Activated CD4-positive, CD25-positive, alpha-beta regulatory T cell treated with anti-CD3 and anti-CD28 coated beads, Interleukin-2, amount 50 U/mL, for 16 hours (primary cell): ENCODE measurements around the gene MANBA.
A peak's percentile ranks its signal among the peaks of the same experiment; 100 is the strongest.

Source experiments
- DNase-seq: peaks from one replicate; pipeline ENCODE4 v3.0.0-alpha.2; 2020; ENCODE audit warnings: low read depth, low spot score

Gene MANBA

GRCh38 chr4:102760645-102761295, at the start of gene MANBA:
Gene MANBA (minus strand): TSS chr4:102760968. CDS start chr4:102760894, 74 bp downstream.
- DNase-seq, result peak; percentile 63

- DNase-seq, result no peak
These were observed 48.9 kb upstream of the MANBA start for GRCh38 chr4:102809691-102810090.

- DNase-seq, result no peak
These were observed 48.4 kb upstream of the MANBA start for GRCh38 chr4:102809190-102809589.

GRCh38 chr4:102808009-102808408, 47.2 kb upstream of the MANBA start:
- no peak for DNase-seq

GRCh38 chr4:102807345-102807744, 46.6 kb upstream of the MANBA start:
- no peak for DNase-seq

- no peak for DNase-seq
These were observed 39.0 kb upstream of the MANBA start for GRCh38 chr4:102799816-102800215.

- DNase-seq, result no peak
These were observed 34.2 kb upstream of the MANBA start for GRCh38 chr4:102794999-102795398.

- no peak for DNase-seq
These were observed 31.7 kb upstream of the MANBA start for GRCh38 chr4:102792361-102792936.

- no peak for DNase-seq
These were observed 30.6 kb upstream of the MANBA start for GRCh38 chr4:102791318-102791835.

- no peak for DNase-seq
These were observed 28.5 kb upstream of the MANBA start for GRCh38 chr4:102789317-102789717.

GRCh38 chr4:102787944-102788343, 27.2 kb upstream of the MANBA start:
- no peak for DNase-seq

- no peak for DNase-seq
These were observed 26.5 kb upstream of the MANBA start for GRCh38 chr4:102787096-102787881.

GRCh38 chr4:102786279-102786678, 25.5 kb upstream of the MANBA start:
- no peak for DNase-seq

GRCh38 chr4:102783006-102783405, 22.2 kb upstream of the MANBA start:
- DNase-seq, result no peak

GRCh38 chr4:102781570-102781969, 20.8 kb upstream of the MANBA start:
- DNase-seq, result no peak

- no peak for DNase-seq
These were observed 19.8 kb upstream of the MANBA start for GRCh38 chr4:102780476-102781144.

- no peak for DNase-seq
These were observed 18.4 kb upstream of the MANBA start for GRCh38 chr4:102779204-102779603.

GRCh38 chr4:102778720-102779119, 18.0 kb upstream of the MANBA start:
- DNase-seq, result no peak

GRCh38 chr4:102775805-102776204, 15.0 kb upstream of the MANBA start:
- DNase-seq, result no peak

- DNase-seq, result no peak
These were observed 13.5 kb upstream of the MANBA start for GRCh38 chr4:102774254-102774653.

GRCh38 chr4:102772738-102773340, 12.1 kb upstream of the MANBA start:
- no peak for DNase-seq

GRCh38 chr4:102764901-102765300, 4.1 kb upstream of the MANBA start:
- no peak for DNase-seq
